HG03280 (cell line): ENCODE measurements around the gene TRPM8.

ENCODE experiments used
- ATAC-seq: cut with Tn5 transposase; IDR thresholded peaks from one replicate; pipeline ENCODE4 v1.9.1; 2021; ENCODE audit warnings: mild to moderate bottlenecking, moderate library complexity; ENCODE audit not compliant: unreplicated experiment

Gene TRPM8

GRCh38 chr2:233999182-233999581 is 82.0 kb downstream of the TRPM8 start:
- no peak for ATAC-seq

GRCh38 chr2:234001380-234002160 is 84.4 kb downstream of the TRPM8 start:
- ATAC-seq, result no peak

- no peak for ATAC-seq
Observed at GRCh38 chr2:234002281-234002680, 85.1 kb downstream of the TRPM8 start.

- ATAC-seq, result no peak
Observed at GRCh38 chr2:234003972-234004617, 86.9 kb downstream of the TRPM8 start.

GRCh38 chr2:234005126-234005525 is 88.0 kb downstream of the TRPM8 start:
- no peak for ATAC-seq

- ATAC-seq, result no peak
Observed at GRCh38 chr2:234006501-234006900, 89.3 kb downstream of the TRPM8 start.

GRCh38 chr2:234014427-234014826 is 97.3 kb downstream of the TRPM8 start:
- ATAC-seq, result no peak

- ATAC-seq, result no peak
Observed at GRCh38 chr2:234015861-234016260, 98.7 kb downstream of the TRPM8 start.

GRCh38 chr2:234019896-234020295 is 102.7 kb downstream of the TRPM8 start:
- no peak for ATAC-seq

- no peak for ATAC-seq
Observed at GRCh38 chr2:234020332-234020731, 103.2 kb downstream of the TRPM8 start.

- ATAC-seq, result no peak
Observed at GRCh38 chr2:234022424-234022823, 105.3 kb downstream of the TRPM8 start.

- no peak for ATAC-seq
Observed at GRCh38 chr2:234024304-234024703, 107.1 kb downstream of the TRPM8 start.

GRCh38 chr2:234025466-234025865 is 108.3 kb downstream of the TRPM8 start:
- ATAC-seq, result no peak

- ATAC-seq, result no peak
Observed at GRCh38 chr2:234025891-234026401, 108.8 kb downstream of the TRPM8 start.

GRCh38 chr2:234026693-234027254 is 109.6 kb downstream of the TRPM8 start:
- ATAC-seq, result no peak

GRCh38 chr2:234027641-234028040 is 110.5 kb downstream of the TRPM8 start:
- no peak for ATAC-seq

GRCh38 chr2:234029150-234029733 is 112.1 kb downstream of the TRPM8 start:
- no peak for ATAC-seq

GRCh38 chr2:234031207-234031606 is 114.0 kb downstream of the TRPM8 start:
- no peak for ATAC-seq

GRCh38 chr2:234032279-234032856 is 115.2 kb downstream of the TRPM8 start:
- no peak for ATAC-seq

GRCh38 chr2:234033174-234033573 is 116.0 kb downstream of the TRPM8 start:
- ATAC-seq, result no peak

GRCh38 chr2:234033885-234034284 is 116.7 kb downstream of the TRPM8 start:
- no peak for ATAC-seq
